PC-9 (cell line): ENCODE data around the gene KDM4D. TPM values are rescaled to one million over a fixed set of nuclear protein-coding genes. Genes with fewer than 3 reads are reported as not detected.

Experiments used
- BruUV-seq: library from RNA; stranded (reverse); fragments of 400-500 nt; replicated peaks from 2 replicates; lab custom pipeline; 2021; lab: Mats Ljungman, UMichigan
- CTCF ChIA-PET: fragments of 300-600 bp; sonication (Branson Sonifier 250); formaldehyde crosslinking; loops from one replicate; lab custom pipeline; 2022; ENCODE audit warnings: antibody characterized with exemption; lab: Charles Lee
- POLR2A ChIA-PET: fragments of 300-600 bp; sonication (Branson Sonifier 250); formaldehyde crosslinking; loops from one replicate; lab custom pipeline; 2022; ENCODE audit warnings: antibody characterized with exemption; ENCODE audit not compliant: unreplicated experiment; lab: Charles Lee
- DNase-seq, 2 experiments: peaks; one replicate each; pipeline versions ENCODE4 v3.0.0 to v3.0.0-alpha.2; 2015 to 2022; ENCODE audit warnings: mixed read lengths in 1 of 2
- H2AFZ ChIP-seq: fragments of 200-600 bp; sonication (generic); 2 replicates; pipeline ENCODE4 v1.8.1; 2017; ENCODE audit warnings: antibody characterized with exemption
- H3F3A ChIP-seq: fragments of 200-600 bp; sonication (generic); 2 replicates; pipeline ENCODE4 v1.8.1; 2017; ENCODE audit warnings: antibody characterized with exemption, mild to moderate bottlenecking, low read depth; ENCODE audit not compliant: insufficient read depth
- H3K27ac ChIP-seq: fragments of 200-600 bp; sonication (generic); 2 replicates; pipeline ENCODE4 v1.6.1; 2016; ENCODE audit warnings: mixed run types
- H3K27me3 ChIP-seq: fragments of 200-600 bp; sonication (generic); 2 replicates; pipeline ENCODE4 v1.6.1; 2016; ENCODE audit warnings: low read depth, mixed run types; ENCODE audit not compliant: insufficient read depth
- H3K36me3 ChIP-seq: fragments of 200-600 bp; sonication (generic); 2 replicates; pipeline ENCODE4 v1.6.1; 2016; ENCODE audit warnings: low read depth, mixed run types
- H3K4me1 ChIP-seq: fragments of 200-600 bp; sonication (generic); replicated peaks from 2 replicates; pipeline ENCODE4 v1.6.1; 2016; ENCODE audit warnings: mixed run types; ENCODE audit not compliant: insufficient read depth
- H3K4me2 ChIP-seq: fragments of 200-600 bp; sonication (generic); 2 replicates; pipeline ENCODE4 v1.6.1; 2017; ENCODE audit warnings: mixed run types
- H3K4me3 ChIP-seq: fragments of 200-600 bp; sonication (generic); 2 replicates; pipeline ENCODE4 v1.6.1; 2016; ENCODE audit warnings: mixed run types
- H3K79me2 ChIP-seq: fragments of 200-600 bp; sonication (generic); 2 replicates; pipeline ENCODE4 v1.6.1; 2017; ENCODE audit warnings: low read depth, mixed run types
- H3K9me2 ChIP-seq: fragments of 200-600 bp; sonication (generic); 2 replicates; pipeline ENCODE4 v1.8.1; 2017; ENCODE audit warnings: mild to moderate bottlenecking; ENCODE audit not compliant: insufficient read depth
- H3K9me3 ChIP-seq: fragments of 200-600 bp; sonication (generic); 2 replicates; pipeline ENCODE4 v1.8.1; 2016; ENCODE audit warnings: low read depth; ENCODE audit not compliant: insufficient read depth
- H4K20me1 ChIP-seq: fragments of 200-600 bp; sonication (generic); 2 replicates; pipeline ENCODE4 v1.8.1; 2017; ENCODE audit not compliant: insufficient read depth
- CTCF ChIP-seq: fragments of 200-600 bp; sonication (generic); conservative IDR thresholded peaks from 2 replicates; pipeline ENCODE4 v1.6.1; 2017; ENCODE audit warnings: mixed run types, antibody characterized with exemption, mild to moderate bottlenecking, moderate library complexity
- EZH2 ChIP-seq: fragments of 200-600 bp; sonication (generic); IDR thresholded peaks from 2 replicates; pipeline ENCODE4 v1.8.0; 2017; ENCODE audit warnings: antibody characterized with exemption, low read depth
- intact Hi-C: fragments of 100-400 bp; cut with micrococcal nuclease; formaldehyde crosslinking; loops from one replicate; pipeline ENCODE4 v1.10.0; 2022; ENCODE audit not compliant: unreplicated experiment
- total RNA-seq: library from RNA; stranded (reverse); gene quantifications from 2 replicates; pipeline ENCODE4 v1.2.3, GENCODE V29; 2021

The KDM4D gene
- total RNA-seq, 1 experiment from 2014 or later = 0.85 TPM

GRCh38 chr11:94993400-94993943 lies 20.0 kb downstream of the KDM4D start:
- Histone ChIP-seq H4K20me1 (no peaks in the 10 kb centered on the region), H2AFZ (no peak overlapping the region), H3K9me2 (no peaks in the 10 kb centered on the region), H3K4me3 (no peak overlapping the region), H3K4me2 (no peak overlapping the region), H3K36me3 (no peaks in the 10 kb centered on the region), H3K4me1 (no peaks in the 10 kb centered on the region), H3K27ac (no peak overlapping the region), H3K79me2 (no peaks in the 10 kb centered on the region), H3F3A (no peaks in the 10 kb centered on the region; the same call in 1 of the 2 replicates), H3K27me3 (no peaks in the 10 kb centered on the region), H3K9me3 (no peaks in the 10 kb centered on the region)
- ChIA-PET CTCF (interaction anchor here (0.7 kb wide), 1 partner anchor 8 kb away, joined by 3 read pairs; no protein-coding TSS in a partner anchor), POLR2A (no interaction called here)
- TF ChIP-seq EZH2 = no peak
- no peak for TF ChIP-seq CTCF
- intact Hi-C loops = no loop called here
- BruUV-seq = no TSS peak
- DNase-seq = no peak

GRCh38 chr11:94997437-94997836 lies 23.9 kb downstream of the KDM4D start:
- H3K79me2 ChIP-seq = no peaks in the 10 kb centered on the region
- POLR2A ChIA-PET = no interaction called here
- H3F3A ChIP-seq = no peaks in the 10 kb centered on the region
- TF ChIP-seq CTCF (0 out of 2 replicates have a peak, but pooled peaks have one; percentile 28), EZH2 (no peak)
- no peaks in the 10 kb centered on the region for H3K9me3 ChIP-seq
- H3K4me2 ChIP-seq = no peak overlapping the region
- no peak overlapping the region for H2AFZ ChIP-seq
- BruUV-seq = no TSS peak
- no peak for DNase-seq
- H3K4me3 ChIP-seq = no peak overlapping the region
- no peaks in the 10 kb centered on the region for H3K4me1 ChIP-seq
- H3K36me3 ChIP-seq = no peaks in the 10 kb centered on the region
- no peaks in the 10 kb centered on the region for H4K20me1 ChIP-seq
- no peak overlapping the region for H3K27ac ChIP-seq
- H3K9me2 ChIP-seq = no peaks in the 10 kb centered on the region
- intact Hi-C loops = no loop called here
- H3K27me3 ChIP-seq = no peaks in the 10 kb centered on the region
- CTCF ChIA-PET = no interaction called here

GRCh38 chr11:94998285-94998684 lies 24.8 kb downstream of the KDM4D start:
- POLR2A ChIA-PET = no interaction called here
- Histone ChIP-seq H4K20me1 (no peaks in the 10 kb centered on the region), H3K9me2 (no peaks in the 10 kb centered on the region), H3K4me3 (no peak overlapping the region), H3K9me3 (no peaks in the 10 kb centered on the region), H3F3A (no peaks in the 10 kb centered on the region), H3K27ac (no peak overlapping the region), H3K36me3 (no peaks in the 10 kb centered on the region), H3K4me1 (no peaks in the 10 kb centered on the region), H2AFZ (no peak overlapping the region), H3K4me2 (no peak overlapping the region), H3K27me3 (no peaks in the 10 kb centered on the region), H3K79me2 (no peaks in the 10 kb centered on the region)
- CTCF ChIA-PET = no interaction called here
- DNase-seq = no peak
- no peak for TF ChIP-seq CTCF
- TF ChIP-seq EZH2 = no peak
- BruUV-seq = no TSS peak
- intact Hi-C loops = no loop called here
